K562 (cell line): ENCODE results near the gene MAP3K12.

ENCODE experiments used
- EP300 ChIP-seq: IDR thresholded peaks from 2 replicates; pipeline ENCODE4 v1.6.1; 2012; ENCODE audit warnings: low read length, improper control_type of control experiment
- EWSR1 ChIP-seq: fragments of 450-650 bp; IDR thresholded peaks from 2 replicates; pipeline ENCODE4 v1.6.1; 2018; ENCODE audit warnings: borderline replicate concordance, mild to moderate bottlenecking, low read depth, moderate library complexity; ENCODE audit not compliant: partially characterized antibody
- EZH2 ChIP-seq: IDR thresholded peaks from 2 replicates; pipeline ENCODE4 v1.6.1; 2012; ENCODE audit warnings: low read depth, mild to moderate bottlenecking, inconsistent platforms, low read length, borderline replicate concordance
- SRF ChIP-seq, 2 experiments: fragments of 250-450, 450-650 bp in 1 of 2; sonication (Bioruptor Pico) in 1 of 2; sonication (generic) in 1 of 2; formaldehyde crosslinking; IDR thresholded peaks; 2 replicates each; pipeline versions ENCODE4 v1.5.0 to v1.5.1; 2020 to 2022; ENCODE audit warnings: mild to moderate bottlenecking in 1 of 2, missing genetic modification reagents in 1 of 2
- ZNF121 ChIP-seq: sonication (generic); formaldehyde crosslinking; conservative IDR thresholded peaks from 2 replicates; pipeline ENCODE4 v1.8.0; 2022; ENCODE audit warnings: missing genetic modification reagents
- TF ChIP-seq, protein P1 (sequence below): sonication (generic); formaldehyde crosslinking; IDR thresholded peaks from 2 replicates; pipeline ENCODE4 v1.8.1; 2023; ENCODE audit warnings: mild to moderate bottlenecking, missing genetic modification reagents

DNA sequence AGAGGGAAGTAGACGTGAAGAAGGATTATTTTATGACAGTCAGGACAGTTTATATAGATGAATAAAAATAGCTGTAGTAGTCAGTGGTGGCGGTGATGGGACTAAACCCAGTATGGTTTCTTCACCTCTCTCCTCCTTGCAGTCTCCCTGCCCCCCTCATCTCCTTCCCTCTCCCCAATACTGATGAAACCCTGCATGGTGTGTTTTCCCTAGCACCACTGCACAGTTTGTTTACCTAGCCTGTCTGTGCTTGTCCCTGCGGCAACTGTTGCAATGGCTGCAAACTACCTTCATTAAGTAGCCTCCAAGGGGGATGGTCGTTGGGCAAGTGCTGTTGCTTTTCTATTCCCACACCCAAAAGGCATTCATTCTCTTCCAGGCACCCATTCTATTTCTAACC lies 32.6 kb downstream of the MAP3K12 start:
- TF ChIP-seq ZNF121: no peak
- TF ChIP-seq SRF (CRISPR knock-in tag; IDR thresholded peaks at IDR 0.05): no peak
- TF ChIP-seq, protein P1, sequence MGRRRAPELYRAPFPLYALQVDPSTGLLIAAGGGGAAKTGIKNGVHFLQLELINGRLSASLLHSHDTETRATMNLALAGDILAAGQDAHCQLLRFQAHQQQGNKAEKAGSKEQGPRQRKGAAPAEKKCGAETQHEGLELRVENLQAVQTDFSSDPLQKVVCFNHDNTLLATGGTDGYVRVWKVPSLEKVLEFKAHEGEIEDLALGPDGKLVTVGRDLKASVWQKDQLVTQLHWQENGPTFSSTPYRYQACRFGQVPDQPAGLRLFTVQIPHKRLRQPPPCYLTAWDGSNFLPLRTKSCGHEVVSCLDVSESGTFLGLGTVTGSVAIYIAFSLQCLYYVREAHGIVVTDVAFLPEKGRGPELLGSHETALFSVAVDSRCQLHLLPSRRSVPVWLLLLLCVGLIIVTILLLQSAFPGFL (CRISPR knock-in tag): no peak
- no peak for TF ChIP-seq EWSR1
- TF ChIP-seq EP300: no peak
- no peak for TF ChIP-seq EZH2
